Activated CD4-positive, alpha-beta T cell treated with anti-CD3 and anti-CD28 coated beads, Interleukin-2, amount 50 U/mL, for 48 hours (primary cell): ENCODE data around the gene OR51I1.
A peak's percentile ranks its signal among the peaks of the same experiment; 100 is the strongest.

Experiments used
- DNase-seq, 2 experiments: peaks; one replicate each; pipeline ENCODE4 v3.0.0-alpha.2; 2020

Gene OR51I1, protein sequence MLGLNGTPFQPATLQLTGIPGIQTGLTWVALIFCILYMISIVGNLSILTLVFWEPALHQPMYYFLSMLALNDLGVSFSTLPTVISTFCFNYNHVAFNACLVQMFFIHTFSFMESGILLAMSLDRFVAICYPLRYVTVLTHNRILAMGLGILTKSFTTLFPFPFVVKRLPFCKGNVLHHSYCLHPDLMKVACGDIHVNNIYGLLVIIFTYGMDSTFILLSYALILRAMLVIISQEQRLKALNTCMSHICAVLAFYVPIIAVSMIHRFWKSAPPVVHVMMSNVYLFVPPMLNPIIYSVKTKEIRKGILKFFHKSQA

DNA sequence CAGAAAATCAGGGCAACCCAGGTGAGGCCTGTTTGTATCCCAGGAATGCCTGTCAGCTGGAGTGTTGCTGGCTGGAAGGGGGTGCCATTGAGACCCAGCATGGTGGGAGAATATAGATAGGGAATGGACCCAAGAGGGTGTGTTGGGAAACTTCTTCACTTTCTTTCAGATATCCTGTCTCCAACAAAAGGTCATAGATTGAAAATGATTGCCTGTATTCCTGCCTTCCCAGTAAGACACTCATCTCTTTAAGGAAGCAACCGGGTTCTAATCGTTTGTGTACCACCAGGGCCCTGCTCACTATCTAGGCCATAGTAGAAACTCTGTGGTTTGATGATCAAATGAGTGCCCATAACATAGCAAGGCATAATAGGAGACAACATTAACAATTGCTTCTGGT lies at the start of gene OR51I1:
Gene OR51I1, minus strand, starts transcription at position 101 of the 400 bp plus-strand sequence. Its CDS starts 0 bp downstream, at position 101.
- no peak for DNase-seq

DNA sequence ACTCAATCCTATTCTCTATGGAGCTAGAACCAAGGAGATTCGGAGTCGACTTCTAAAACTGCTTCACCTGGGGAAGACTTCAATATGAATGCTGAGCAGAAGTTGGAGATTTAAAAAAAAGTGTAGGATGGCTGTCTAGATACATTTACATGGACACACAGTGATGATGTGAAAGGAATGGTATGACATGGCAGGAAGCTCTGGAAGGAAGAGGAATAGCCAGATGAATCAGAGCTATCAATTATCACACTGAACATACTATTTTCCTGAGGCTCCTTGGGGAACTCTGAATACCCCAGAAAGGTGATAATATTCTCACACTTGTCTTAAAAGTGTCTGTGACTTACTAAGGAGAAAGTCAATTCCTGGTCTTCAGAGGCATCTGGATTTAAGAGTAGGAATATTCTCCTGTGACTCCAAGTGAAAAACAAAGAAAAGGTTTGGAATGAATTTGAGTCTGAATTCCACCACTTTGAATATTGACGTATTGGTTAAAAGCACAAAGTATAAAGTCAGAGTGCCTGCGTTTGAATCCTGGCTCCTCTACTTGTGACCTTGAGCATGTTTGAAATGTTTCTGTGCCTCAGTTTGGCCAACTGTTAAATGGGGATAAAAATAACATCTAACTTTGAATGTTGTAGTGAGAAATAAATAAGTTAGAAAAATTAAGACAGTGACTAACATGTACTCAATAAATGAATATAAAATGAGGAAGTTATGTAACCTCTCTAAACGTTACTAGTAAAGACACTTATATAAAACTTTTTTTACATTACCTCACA lies 48.5 kb upstream of the OR51I1 start:
- DNase-seq = no peak

DNA sequence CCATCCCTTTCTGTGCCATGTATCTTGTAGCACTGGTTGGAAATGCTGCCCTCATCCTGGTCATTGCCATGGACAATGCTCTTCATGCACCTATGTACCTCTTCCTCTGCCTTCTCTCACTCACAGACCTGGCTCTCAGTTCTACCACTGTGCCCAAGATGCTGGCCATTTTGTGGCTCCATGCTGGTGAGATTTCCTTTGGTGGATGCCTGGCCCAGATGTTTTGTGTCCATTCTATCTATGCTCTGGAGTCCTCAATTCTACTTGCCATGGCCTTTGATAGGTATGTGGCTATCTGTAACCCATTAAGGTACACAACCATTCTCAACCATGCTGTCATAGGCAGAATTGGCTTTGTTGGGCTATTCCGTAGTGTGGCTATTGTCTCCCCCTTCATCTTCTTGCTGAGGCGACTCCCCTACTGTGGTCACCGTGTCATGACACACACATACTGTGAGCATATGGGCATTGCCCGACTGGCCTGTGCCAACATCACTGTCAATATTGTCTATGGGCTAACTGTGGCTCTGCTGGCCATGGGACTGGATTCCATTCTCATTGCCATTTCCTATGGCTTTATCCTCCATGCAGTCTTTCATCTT lies 47.6 kb upstream of the OR51I1 start:
- DNase-seq = no peak

DNA sequence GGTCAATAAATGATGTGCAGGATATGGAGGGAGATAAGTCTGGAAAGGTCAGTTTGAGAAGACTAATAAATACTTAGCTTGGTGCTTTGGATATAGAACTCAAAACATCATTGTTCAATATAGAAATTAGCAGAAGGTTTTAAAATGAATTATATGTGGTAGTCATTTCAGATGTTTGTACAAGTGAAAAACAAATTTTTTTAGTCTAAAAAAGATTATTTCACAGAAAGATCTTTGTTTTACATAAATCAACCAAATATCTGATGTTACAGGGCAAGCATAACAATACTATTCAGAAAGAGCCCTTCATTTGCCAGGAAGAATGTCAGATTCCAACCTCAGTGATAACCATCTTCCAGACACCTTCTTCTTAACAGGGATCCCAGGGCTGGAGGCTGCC lies 47.1 kb upstream of the OR51I1 start, which contains the start of gene OR52D1:
Gene OR52D1, plus strand, starts transcription at position 301 of the 400 bp plus-strand sequence. Its CDS starts 22 bp downstream, at position 323.
- DNase-seq = no peak

DNA sequence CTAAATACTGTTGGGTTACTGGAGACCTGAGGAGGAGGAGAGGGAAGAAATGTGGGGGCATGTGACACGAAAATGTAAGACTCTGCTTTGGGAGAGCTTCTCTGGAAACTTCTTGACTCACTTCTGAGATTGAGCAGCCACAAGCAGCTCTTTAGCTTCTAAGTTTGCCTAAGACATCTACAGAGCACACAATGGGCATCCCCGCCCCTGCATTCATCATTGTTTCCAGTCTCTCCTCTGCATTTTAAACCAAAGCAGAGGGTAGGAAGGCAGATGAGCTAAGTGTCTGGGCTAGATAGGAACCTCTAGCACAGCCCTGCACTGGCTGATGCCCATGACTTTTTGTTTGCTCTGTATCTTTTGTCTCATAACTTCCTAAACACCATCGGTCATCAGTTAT lies 45.1 kb upstream of the OR51I1 start:
- peak; percentile 1 to 11 for DNase-seq

DNA sequence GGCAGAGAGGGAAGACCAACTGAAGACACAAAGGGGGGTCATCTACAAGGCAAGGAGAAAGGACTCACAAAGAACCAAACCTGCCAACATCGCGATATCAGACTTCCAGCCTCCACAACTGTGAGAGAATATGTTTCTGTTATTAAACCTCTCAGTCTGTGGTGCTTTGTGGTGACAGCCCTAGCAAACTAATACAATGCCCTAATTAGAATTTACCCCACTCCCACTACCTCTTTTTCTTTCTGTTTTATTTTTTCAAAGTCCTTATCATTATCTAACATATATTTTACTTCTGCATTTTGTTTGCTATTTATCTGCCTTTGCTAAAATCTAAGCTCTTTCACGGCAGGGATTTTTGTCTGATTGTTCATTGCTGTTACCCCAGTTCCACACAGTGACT lies 44.7 kb upstream of the OR51I1 start:
- DNase-seq = no peak

DNA sequence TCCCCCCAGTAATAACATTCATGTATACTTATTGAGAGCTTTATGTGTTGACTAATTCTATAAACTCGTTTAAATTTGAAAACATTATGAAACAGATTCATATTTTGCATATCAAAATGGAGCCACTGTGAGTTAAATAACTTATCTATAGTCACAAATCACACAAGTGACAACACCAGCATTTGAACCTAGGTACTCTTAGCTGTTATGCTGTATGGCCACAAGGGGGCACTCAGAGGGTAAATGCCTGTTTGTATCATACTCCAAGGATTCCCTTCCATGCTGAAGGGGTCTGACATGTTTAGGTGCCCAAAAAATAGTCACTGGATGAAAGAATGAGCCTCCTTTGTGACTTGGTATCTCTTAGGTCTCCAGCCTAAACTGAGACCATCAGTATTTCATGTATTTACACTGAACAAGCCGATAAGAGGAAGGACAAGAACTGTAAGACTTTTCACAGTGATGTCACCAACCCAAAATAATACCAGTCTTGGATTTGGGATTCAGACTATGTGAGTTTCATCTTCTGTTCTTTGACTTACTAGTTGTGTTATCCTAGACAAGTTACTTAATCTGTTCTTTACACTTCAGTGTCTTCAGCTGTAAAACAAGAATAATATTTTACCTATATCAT lies 35.0 kb upstream of the OR51I1 start:
- DNase-seq = peak; percentile 15 to 32

DNA sequence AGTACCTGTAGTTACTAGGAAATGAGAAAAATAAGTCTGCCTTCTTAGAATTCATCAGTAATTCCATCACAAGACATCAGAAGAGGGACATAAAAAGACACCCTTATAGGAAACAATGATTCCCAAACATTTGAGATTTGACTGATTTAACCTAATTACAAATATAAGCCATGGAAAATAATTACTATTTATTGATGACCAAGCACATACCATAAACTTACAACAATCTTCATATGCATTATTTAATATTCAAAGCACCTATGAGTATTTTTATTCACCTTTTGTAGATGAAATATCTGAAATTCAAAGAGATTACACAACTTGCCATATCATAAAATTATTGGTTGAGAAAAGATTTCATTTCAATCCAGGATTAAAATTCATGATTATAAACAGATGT lies 32.6 kb upstream of the OR51I1 start:
- no peak for DNase-seq

DNA sequence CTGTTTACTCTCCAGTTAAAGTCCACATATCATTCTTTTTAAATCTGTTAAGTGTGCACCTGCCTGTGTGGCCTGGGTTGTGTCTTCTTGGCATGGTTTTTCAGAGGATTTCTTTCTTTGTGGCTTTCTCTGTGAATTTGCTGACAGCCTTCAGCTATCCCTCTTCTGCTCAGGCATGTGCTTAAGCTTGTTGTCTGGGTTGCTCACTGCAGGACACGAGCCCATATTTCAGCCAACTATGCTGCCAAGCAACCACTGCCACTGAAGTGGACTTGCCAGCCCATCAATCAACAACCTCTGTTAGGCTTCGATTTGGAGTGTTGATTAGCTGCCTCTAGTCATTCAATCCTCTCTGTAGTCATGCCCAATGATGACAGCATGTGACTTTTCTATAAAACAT lies 26.2 kb upstream of the OR51I1 start:
- DNase-seq = no peak

DNA sequence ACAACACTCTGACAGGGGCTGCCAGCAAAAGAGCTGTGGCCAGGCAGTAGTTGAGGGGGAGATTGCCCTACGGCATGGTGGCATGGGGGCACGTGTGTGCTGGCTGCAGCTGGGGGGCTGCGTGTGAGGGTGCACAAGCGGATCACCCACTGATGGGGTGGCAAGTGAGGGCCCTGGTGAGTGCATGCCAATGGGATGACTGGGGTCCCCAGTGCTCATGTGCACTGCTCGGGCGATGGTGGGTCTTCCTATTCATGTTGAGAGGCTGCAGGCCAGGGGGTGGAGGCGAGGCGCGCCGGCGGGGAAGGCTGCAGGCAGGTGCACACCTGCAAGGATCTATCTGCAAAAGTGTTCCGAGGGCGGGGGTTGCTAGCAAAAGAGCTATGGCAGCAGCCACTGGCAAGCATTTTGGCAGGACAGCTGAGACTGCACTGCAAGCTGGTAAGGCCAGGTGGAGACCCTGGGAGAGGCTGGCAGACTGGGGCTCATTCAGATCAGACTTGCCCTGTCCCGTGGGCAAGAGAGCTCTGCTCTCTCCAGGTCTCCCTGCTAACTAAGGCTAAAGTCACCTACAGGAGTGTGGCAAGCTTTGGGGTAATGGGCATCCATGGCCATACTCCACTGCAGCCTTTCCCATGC lies 19.8 kb upstream of the OR51I1 start:
- DNase-seq = no peak

DNA sequence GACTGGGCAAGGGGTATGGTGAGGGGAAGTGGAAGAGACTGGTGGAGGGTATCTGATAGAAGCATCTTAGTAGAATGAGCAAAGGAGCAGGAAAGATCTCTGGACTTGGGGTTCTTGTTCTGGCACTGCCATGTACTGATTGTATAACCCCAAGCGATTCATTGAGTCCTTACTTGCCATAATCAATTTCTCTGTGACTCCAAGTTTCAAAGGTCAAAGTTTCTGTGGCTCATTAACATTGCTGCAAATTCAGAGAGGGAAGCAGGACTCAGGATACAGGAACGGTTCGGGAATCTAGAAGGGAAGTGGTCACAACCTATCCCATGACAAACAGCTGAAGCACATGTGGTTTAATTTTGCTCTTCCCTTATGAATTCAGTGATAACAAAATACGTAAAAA lies 8.1 kb upstream of the OR51I1 start:
- no peak for DNase-seq

DNA sequence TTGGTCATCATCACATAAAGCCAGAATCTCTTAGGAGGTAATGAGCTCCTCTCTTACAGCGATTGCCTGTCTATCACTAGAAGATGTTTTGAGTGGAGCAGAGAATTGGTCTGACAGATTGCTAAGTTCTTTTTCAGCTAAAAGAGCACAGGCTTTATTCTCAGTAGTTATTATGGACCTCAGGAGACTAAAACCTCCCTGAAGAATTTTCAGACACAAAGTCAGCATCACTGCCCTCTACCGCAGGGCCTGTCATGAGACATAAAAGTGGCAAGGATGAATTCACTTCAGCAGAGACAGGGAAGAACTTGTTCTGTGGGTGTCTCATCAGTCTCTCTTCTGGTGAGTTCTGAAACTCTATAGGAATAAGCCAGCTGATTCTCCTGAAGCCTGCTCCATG lies 7.7 kb upstream of the OR51I1 start, which contains the start of gene OR51I2:
Gene OR51I2, plus strand, starts transcription at position 301 of the 400 bp plus-strand sequence. CDS start 4,166 bp downstream, outside the sequence.
- no peak for DNase-seq

DNA sequence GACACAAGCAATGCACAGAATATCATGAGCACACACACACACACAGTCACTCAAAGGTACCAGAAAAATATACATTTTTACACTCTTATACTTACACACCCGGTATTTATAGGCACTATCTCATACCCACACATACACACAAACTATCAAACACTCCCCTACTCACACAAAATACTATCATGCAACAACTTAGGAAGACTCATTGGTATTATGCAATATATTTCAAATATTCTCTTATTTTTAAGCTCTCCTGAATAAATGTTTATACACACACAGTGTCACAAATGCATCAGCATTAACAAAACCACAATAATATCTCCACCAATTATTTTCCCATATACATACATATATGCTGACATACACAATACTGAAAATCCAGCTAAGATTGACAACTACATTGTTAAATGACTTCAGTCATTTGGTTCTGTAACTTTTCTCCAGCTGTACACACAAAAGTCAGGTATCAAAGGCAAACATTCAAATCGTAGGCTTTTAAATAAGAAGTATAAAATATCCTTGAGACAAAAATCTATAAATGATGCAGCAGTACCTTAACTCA lies 2.6 kb upstream of the OR51I1 start:
- no peak for DNase-seq

DNA sequence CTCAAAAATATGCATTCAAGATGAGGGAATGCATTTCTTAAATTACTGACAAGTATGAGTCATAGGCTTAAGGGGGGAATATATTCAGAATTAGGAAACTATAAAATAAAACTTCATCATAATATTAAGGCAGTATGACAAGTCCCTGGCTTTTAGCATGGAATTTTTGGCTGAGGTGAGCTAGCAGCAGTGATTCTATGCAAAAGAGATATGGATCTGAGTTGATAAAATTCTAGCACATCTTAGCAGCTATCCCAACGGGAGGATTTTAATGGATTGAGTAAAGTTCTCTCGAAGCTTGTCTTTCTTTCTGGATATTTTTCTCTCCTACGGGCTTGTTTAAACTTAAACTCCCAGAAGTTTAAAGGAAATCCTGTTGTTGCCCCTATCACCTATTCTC lies 18.2 kb downstream of the OR51I1 start:
- DNase-seq = no peak

DNA sequence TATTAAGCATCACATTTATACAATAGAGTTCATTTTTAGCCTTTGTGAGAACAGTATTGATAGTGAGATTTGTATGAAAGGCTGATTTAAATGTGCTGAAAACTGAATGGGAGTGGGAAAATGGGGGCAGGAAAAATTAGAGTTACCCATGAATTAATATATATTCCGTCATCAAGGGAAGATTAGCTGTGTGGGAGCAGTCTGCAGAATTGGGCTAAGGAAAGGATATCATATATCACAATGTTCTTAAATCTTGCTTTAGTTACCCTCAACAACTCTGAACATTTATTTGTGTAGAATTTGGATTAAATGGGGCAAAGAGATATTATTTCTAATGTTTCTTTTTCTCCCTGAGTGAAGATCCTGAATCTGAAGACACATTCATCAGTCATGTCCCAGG lies 19.5 kb downstream of the OR51I1 start, which contains the start of gene OR51Q1:
Gene OR51Q1, plus strand, starts transcription at position 301 of the 400 bp plus-strand sequence. Its CDS starts 90 bp downstream, at position 391.
- DNase-seq = no peak

DNA sequence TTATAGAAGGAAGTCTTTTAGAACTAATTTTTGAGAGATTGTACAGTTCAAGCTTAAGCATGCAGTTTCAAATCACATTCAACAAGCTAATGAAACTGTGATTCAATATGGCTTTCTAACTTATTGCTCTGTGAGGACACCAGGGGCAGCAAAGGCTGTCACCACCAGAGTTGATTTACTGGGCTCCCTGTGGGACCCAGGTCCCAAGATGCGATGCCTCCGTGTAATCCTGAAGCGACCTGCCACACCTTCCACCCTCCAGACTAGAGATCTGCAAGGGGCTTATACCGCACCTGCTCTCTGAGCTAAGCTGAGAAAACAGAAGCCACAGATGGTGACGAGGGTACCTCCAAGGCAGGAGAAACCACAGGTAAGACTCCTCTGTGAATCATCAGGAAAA lies 20.3 kb downstream of the OR51I1 start:
- DNase-seq = no peak

DNA sequence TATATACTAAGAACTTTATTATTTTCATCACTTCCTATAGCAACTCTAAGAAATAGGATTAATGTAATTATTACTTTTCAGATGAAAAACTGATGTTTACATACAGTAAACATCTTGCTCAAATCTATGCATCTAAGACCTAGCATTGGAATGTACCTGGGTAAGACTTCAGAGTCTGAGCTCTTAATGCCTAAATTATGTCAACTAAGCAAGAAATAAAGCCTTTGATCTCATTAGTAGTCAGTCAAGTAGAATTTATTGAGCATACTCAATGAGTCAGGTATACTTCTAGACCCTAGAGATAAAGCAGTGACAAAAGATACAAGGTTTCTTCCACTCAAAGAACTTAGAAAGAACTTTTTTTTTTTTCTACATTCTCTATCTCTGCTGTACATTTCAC lies 36.1 kb downstream of the OR51I1 start:
- no peak for DNase-seq

DNA sequence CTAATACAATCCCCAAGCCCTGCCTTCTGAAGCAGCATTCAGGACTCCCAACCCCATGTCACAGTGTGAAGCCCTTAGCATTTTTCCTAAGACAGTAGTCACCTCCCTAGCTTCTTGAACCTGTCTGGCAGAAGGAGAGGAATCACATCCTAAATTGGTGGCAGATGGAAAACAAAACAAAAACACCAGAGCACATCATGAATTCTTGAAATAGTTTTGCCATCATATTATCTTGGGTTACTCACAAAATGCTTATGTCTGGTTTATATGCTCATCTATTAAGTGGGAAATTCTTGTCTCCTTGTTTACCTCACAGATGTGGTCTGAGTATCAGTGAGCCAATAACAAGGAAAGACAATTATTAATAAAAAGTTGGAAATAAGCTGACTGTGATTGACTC lies 42.4 kb downstream of the OR51I1 start:
- DNase-seq = no peak

DNA sequence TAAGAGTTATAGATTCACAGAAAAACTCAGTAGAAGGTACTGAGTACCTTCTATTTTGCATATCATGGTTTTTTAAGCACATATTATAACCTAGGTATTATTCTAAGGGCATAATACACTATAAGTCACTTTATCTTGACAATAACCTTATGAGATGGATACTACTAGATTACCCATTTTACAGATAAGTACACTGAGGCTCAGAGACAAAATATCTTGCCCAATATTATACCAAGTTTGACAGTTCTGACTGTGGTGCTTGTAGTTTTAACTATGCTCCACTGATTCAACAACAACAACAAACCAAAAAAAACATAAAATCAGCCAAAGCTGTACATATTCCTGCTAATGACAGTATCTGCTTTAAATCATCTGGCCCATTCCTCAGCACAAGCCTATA lies 47.2 kb downstream of the OR51I1 start:
- no peak for DNase-seq
